Measurements from ENCODE around the gene CPNE8.

The CPNE8 gene

GRCh38 chr12:38610808-38611350, 294.5 kb downstream of the CPNE8 start:
- DNase-seq: no peak

- no peak for DNase-seq
Observed at GRCh38 chr12:38607295-38607694, 298.1 kb downstream of the CPNE8 start.
